NCI-H2227 treated with DMSO at 0.1 percent for 48 hours (cell line): ENCODE data around the gene MRPS18A.

Experiments
- DNase-seq: peaks from one replicate; lab custom pipeline; 2025; lab: John Stamatoyannopoulos, UW

Gene MRPS18A

GRCh38 chr6:43687437-43688347 lies at the start of gene MRPS18A:
Gene MRPS18A, minus strand, starts transcription at chr6:43687791. Its CDS starts 12 bp downstream, at chr6:43687779.
- DNase-seq, result peak; percentile 64

- DNase-seq, result no peak
Observed at GRCh38 chr6:43736844-43737243, 49.3 kb upstream of the MRPS18A start.

- DNase-seq, result no peak
Observed at GRCh38 chr6:43736211-43736786, 48.7 kb upstream of the MRPS18A start.

GRCh38 chr6:43735642-43736199 lies 48.1 kb upstream of the MRPS18A start:
- no peak for DNase-seq

- DNase-seq, result no peak
Observed at GRCh38 chr6:43734294-43734665, 46.7 kb upstream of the MRPS18A start.

GRCh38 chr6:43733471-43734293 lies 46.1 kb upstream of the MRPS18A start:
- no peak for DNase-seq

GRCh38 chr6:43730634-43731033 lies 43.0 kb upstream of the MRPS18A start:
- DNase-seq, result no peak

- DNase-seq, result no peak
Observed at GRCh38 chr6:43729537-43729936, 41.9 kb upstream of the MRPS18A start.

- DNase-seq, result no peak
Observed at GRCh38 chr6:43728586-43728985, 41.0 kb upstream of the MRPS18A start.

- no peak for DNase-seq
Observed at GRCh38 chr6:43727634-43728033, 40.0 kb upstream of the MRPS18A start.

- DNase-seq, result no peak
Observed at GRCh38 chr6:43725643-43726580, 38.3 kb upstream of the MRPS18A start.

- no peak for DNase-seq
Observed at GRCh38 chr6:43724914-43725642, 37.5 kb upstream of the MRPS18A start.

GRCh38 chr6:43724354-43724753 lies 36.8 kb upstream of the MRPS18A start:
- no peak for DNase-seq

- DNase-seq, result no peak
Observed at GRCh38 chr6:43723737-43724295, 36.2 kb upstream of the MRPS18A start.

GRCh38 chr6:43722920-43723545 lies 35.4 kb upstream of the MRPS18A start:
- no peak for DNase-seq

- no peak for DNase-seq
Observed at GRCh38 chr6:43720999-43721398, 33.4 kb upstream of the MRPS18A start.

- no peak for DNase-seq
Observed at GRCh38 chr6:43719511-43719910, 31.9 kb upstream of the MRPS18A start.

- DNase-seq, result no peak
Observed at GRCh38 chr6:43718387-43719105, 31.0 kb upstream of the MRPS18A start.

GRCh38 chr6:43717822-43718221 lies 30.2 kb upstream of the MRPS18A start:
- DNase-seq, result no peak
